ENCODE data around the gene RBM33. TPM values are rescaled to one million over a fixed set of nuclear protein-coding genes. Genes with fewer than 3 reads are reported as not detected.

RBM33 gene
- total RNA-seq, 2 donors from 2014 or later = 48.8 to 49.6 TPM

DNA sequence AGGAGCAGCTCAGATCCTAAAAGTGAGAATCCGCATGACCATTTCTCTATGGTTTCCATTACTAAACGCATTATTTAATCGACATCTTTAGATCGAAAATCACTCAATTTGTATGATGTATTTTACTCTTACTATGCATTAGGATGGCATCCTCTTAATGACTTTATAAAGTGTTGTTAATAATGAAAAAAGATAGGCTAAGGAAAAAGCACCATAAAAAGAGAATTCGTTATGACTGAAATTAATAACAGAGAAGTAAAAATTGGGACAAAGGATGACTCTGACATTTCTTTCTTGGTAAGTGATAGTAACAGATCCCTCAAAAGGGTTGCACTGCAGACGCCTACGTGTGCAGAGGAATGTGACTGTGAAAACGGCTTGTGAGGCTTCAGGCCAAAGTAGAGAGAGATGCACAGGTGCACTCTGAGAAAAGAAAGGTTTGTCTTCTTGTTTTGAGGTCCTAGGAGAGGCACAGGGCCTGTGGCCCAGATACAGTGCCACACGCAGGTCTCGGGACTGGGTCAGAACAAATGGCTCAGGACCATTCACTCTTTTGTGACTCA is 23.0 kb upstream of the RBM33 start:
- DNase-seq (ENCODE audit: low spot score) = no peak
- intact Hi-C loops (cut with DNase I) = no loop called here

DNA sequence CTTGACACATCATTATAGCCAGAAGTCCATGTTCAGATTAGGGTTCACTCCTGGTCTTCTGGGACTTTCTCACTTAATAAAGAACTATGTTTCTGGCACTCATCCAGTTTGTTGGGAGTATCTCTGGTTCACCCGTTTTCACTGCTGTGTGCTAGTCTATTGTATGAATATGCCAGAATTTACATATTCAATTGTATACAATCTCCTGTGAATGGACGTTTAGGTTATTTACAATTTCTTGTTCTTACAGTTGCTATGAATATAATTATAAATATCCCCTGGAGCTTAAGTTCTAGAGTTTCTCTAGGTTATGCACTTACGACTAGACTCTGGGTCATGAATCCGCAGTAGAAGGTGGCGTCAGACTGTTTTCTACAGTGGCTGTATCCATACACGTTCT is 20.0 kb upstream of the RBM33 start:
- intact Hi-C loops (cut with DNase I) = no loop called here
- DNase-seq (ENCODE audit: low spot score) = no peak

DNA sequence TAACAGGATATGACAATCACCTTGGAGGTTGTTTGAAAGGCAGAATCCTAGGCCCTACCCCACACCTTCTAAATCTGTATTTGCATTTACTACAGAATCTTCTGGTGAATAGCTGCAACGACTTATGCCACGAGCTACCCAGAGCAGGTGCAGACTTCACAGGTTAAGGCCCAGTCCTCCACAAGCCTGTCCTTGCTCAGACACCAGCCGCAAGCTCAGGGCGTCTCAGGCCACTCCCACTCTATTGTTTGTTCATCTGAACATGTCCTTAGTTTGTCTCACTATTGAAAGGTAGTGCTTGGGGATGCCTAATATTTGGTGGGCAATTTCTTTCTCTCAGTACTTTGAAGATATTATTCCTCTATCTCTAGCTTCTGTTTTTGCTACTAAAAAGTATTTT is 18.9 kb upstream of the RBM33 start:
- intact Hi-C loops (cut with DNase I) = no loop called here
- DNase-seq (ENCODE audit: low spot score) = no peak

DNA sequence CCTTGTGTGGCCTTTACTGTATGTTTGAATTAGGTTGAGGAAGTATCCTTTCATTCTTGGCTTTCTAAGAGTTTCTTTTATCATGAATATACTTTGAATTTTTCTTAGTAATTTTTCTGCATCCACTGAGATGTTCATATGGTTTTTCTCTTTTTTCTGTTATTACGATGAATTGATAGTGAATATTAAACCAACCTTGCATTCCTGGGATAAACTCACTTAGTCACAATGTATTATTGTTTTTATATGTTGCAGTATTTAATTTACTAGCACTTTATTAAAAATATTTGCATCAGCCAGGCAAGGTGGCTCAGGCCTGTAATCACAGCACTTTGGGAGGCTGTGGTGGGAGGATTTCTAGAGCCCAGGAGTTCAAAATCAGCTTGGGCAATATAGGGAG is 15.3 kb upstream of the RBM33 start:
- no peak for DNase-seq (ENCODE audit: low spot score)
- intact Hi-C loops (cut with DNase I) = no loop called here

DNA sequence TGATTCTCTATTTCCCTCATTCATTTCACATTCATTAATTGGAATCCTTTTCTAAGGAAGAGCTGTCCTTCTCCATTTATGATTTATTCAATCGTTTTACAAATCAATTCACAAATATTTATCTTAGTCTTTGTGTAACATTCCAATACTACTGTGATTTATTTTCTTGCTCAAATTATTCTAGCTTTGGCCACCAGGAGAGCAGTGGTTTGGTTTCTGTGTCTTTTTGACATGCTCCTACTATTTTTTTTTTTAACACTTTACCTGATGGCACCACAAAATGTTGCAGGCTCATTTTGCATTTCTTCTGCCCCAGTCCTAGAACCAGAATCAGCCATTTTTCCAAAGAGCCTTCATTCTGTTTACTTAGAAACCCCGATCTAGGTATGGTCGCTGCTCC is 13.3 kb upstream of the RBM33 start:
- intact Hi-C loops (cut with DNase I) = no loop called here
- no peak for DNase-seq (ENCODE audit: low spot score)

DNA sequence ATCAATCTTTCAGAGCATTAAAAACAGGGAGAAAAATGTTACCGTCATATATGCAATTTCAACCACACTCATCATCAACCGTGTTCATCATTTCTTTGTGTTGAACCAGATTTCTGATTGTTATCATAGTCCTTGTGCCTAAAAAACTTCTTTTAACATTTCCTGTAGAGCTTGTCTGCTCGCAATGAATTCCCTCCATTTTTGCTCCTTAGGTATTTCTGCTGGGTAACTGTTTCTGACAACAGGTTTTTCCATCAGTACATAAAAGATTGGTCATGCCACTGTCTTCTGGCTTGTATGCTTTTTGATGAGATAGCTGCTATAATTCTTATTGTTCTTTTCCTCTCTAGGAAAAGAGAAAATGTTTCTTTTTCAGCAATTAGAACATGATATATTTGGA is 8.6 kb upstream of the RBM33 start:
- intact Hi-C loops (cut with DNase I) = no loop called here

DNA sequence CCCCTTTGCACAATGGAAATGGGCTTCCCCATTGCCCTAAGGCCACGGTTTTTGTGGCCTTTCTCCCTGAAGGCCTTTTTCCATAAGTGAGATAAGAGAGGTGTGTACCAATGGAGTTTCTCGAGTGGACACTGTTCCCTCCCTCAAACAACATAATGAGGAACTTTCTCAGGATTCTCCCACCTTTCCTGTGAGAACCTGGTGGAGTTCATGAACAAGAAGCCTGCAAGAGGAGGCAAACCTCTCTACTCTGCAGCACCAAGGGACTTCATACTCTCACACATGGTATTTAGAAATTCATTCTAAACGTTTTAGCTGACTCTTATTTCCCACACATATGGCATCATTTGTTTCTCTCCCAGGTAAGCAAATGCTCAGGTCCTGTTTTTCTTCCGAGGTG is 7.3 kb upstream of the RBM33 start:
- DNase-seq (ENCODE audit: low spot score) = no peak

More for the DNA sequence above, 8.6 kb upstream of the RBM33 start:
- no peak for DNase-seq (ENCODE audit: low spot score)

DNA sequence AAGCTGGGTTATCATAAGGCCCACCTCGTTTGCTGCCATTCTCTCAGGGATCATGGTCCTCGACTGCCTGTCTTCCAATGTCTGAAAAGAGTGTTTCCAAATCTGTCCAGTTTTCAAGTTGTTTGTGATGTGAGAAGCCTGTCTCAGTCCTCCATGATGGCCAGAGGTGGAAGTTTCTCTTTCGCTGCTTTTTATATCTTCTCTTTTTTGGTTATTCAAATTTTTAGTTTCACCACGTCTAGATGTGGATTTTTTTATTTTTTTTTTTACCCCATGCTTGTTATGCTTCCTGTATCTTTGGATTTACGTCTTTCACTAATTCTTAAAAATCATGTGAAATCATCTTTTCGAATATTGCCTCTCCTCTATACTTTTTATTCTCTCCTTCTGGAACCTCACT is 6.1 kb upstream of the RBM33 start:
- DNase-seq (ENCODE audit: low spot score) = no peak
- intact Hi-C loops (cut with DNase I) = no loop called here

More for the DNA sequence above, 7.3 kb upstream of the RBM33 start:
- intact Hi-C loops (cut with DNase I) = no loop called here

DNA sequence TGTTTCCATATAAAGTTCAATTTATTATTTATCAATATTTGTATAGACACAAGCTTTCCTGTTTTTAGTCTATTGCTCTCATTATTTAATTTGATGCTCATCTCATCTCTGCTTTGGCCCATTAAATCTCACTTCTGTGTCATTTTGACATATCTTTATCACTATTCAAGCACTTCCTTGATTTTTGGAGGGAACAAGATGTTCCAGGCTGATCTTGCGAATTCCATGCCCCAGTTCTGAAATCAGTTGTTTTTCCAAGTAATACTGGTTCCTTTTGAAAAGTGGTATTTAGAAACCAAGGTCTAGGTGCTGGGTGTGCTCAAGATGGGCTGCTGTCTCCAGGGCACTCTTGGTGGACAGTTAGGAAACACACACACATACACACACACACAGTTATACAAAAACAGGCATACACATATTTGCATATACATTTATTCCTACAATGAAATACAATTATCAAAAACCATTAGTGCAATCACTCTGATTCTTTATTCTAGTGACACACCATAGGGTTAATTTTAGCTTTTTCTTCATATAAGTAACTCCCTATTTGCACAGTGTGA is 4.4 kb upstream of the RBM33 start:
- intact Hi-C loops (cut with DNase I) = no loop called here
- DNase-seq (ENCODE audit: low spot score) = no peak

DNA sequence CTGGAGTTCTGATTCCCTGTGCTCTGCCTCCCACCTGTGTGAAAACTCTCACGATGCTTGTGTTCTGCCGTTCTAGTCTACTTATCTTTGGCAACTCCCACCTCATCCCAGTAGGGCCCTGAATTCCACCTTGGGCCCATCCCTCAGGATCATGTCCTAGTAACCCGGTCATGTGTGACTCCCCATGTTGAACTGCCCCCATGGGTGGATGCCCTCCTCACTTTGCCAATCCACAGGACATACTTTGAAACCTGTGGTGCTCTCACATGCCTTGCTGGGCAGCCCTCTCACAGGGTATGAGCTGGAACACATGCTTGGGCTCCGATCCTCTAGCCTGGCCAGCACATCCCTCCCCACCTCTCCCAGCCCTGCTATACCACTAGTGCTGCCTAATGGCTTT is 3.8 kb upstream of the RBM33 start:
- no peak for DNase-seq (ENCODE audit: low spot score)
- intact Hi-C loops (cut with DNase I) = no loop called here

DNA sequence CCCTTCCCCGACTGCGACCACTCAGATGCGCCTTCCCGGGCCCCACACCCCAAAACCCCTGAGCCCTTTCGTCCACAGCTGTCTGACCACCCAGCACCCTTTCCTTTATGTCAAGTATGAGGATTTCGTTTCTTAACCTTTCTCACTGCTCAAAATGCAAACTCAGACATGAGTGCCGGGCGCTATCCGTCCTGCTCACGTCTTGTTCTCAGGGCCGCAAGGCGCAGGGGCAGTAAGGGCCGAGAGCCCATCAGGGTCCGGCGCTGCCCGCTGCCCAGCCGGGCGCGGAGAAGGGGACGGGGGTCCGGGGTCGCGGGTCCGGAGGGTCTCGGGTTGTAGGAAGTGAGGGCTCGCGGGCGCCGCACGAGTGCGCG is 670 bp upstream of the RBM33 start:
- intact Hi-C loops (cut with DNase I) = no loop called here
- DNase-seq (ENCODE audit: low spot score) = no peak

DNA sequence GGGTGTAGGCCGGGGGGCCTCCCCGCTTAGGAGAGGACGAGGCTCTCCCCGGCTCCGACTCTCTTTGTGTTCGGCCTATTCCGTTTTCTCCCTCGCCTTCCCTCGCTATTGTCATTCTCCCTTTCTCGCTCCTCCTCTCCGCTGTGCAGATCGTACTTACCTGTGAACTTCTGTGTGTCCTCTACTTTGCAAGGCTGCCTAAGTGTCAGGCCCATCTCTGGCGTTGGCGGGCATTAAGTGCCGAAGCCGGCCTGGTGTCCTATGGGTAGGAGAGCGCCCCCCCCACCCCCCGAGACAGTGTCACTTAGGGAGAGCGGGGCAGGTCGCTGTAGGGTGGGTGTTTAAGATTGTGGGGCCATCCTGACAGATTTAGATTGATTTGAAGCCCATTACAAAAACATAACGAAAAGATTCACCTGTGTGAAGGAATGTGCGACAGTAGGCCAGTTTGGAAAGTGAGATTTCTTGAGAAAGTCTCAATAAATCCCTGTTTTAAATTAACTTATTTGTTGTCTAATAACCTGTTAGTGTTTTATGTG is 579 bp downstream of the RBM33 start:
- intact Hi-C loops (cut with DNase I) = no loop called here
- no peak for DNase-seq (ENCODE audit: low spot score)

DNA sequence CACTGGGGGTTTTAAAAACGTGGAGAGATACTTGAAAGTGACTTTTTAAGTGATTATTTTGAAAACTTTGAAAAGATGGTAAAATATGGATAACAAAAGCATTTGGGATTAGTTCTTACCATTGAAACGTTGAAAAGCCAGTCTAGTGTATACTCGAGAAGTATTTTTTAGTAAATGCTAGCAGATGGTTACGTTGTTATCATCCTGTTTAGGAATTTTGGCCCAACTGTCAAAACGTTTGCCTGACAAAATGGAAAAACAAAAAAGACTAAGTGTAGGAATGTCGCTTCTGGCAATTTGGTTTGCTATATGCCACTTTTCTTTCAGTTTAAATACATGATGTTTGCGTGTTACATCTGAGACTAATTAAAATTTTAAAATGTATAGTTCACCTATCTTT is 1.2 kb downstream of the RBM33 start:
- intact Hi-C loops (cut with DNase I) = no loop called here
- no peak for DNase-seq (ENCODE audit: low spot score)

DNA sequence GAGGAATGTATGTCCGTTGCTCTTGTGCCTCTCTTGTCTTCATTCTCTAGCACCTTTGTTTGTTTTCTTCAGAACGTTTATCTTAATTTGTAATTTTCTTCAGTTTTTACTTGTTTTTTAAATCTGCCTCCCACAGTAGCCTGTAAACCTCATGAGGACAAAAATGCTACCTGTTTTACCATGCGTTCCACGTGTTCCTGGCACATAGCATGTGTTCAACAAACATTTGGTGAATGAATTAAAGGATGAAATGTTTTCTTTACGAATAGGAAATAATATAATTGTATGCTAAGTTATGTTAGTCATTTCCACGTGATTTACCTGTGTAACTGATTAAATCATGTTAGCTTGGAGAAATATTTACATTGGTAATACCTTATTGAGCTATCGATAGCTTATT is 2.2 kb downstream of the RBM33 start:
- intact Hi-C loops (cut with DNase I) = no loop called here
- DNase-seq (ENCODE audit: low spot score) = no peak

DNA sequence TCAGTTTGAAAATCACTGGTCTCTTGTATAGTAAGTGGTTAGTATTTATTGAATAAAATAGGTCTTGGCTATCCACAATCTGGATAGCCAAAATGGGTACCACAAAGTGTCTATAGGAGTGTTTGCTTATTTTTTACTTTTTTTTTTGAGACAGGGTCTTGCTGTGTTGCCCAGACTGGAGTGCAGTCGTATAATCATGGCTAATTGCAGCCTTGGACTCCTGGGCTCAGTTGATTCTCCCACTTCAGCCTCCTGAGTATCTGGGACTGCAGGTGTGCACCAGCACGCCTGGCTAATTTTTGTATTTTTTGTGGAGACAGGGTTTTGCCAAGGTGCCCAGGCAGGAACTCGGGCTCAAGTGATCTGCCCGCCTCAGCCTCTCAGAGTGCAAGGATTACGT is 2.8 kb downstream of the RBM33 start:
- intact Hi-C loops (cut with DNase I) = no loop called here
- no peak for DNase-seq (ENCODE audit: low spot score)

DNA sequence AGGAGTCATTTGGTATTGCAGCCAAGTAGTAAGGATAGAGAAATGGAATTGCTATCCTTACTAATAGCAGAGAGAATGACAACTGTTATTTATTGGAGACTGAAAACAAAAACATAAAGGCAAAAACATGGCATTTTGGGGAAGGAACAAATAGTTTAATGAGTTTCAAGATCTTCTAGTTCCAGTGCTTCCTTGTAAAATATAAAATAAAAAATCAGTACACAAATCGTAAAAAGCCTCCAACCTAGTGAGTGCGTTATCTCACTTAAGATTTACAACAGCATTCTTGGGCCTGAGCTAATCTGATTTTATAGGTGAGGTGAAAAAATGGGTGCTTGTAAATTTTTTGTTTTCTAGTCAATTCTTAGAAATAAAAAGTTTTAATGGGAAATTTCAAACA is 3.3 kb downstream of the RBM33 start:
- intact Hi-C loops (cut with DNase I) = no loop called here
- no peak for DNase-seq (ENCODE audit: low spot score)

DNA sequence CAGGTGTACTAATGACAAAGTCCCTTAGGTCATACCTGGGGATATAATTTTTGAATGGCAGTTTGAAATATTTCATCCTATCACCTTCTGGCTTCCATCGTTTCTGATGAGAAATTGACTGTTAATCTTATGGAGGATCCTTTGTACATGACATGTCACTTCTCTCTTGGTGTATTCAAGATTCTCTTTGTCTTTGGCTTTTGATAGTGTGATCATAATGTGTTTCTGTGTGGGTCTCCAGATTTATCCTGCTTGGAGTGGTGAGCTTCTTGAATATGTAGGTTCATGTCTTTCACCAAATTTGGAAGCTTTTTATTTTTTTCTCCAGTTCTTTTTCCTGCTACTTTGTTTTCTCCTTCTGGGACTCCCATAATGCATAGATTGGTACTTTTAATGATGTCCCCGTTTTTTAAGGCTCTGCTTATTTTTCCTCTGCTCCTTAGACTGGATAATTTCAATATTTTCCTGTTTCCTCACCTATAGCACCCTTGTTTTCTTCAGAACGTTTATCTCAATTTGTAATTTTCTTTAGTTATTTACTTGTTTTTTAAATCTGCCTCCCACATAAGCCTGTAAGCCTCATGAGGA is 4.4 kb downstream of the RBM33 start:
- no peak for DNase-seq (ENCODE audit: low spot score)
- intact Hi-C loops (cut with DNase I) = no loop called here

DNA sequence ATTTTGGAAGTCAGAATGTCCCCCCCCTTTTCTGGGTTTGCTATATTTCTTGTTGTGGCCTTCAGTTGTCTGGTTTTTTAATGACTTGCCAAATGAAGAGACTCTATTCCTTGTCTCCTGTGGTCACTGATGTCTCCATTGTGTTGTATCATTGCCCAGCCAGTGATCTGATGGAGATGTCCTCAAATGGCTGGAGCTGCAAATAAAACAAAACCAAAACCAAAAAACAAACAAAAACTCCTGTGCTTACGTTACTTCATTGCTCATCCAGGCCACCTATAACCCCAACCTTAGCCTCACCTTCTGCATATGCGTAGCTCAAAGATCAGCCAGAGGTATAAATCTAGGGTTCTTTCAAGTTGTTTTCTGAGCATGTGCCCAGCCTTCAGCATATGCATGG is 5.1 kb downstream of the RBM33 start:
- DNase-seq (ENCODE audit: low spot score) = no peak
- intact Hi-C loops (cut with DNase I) = no loop called here

DNA sequence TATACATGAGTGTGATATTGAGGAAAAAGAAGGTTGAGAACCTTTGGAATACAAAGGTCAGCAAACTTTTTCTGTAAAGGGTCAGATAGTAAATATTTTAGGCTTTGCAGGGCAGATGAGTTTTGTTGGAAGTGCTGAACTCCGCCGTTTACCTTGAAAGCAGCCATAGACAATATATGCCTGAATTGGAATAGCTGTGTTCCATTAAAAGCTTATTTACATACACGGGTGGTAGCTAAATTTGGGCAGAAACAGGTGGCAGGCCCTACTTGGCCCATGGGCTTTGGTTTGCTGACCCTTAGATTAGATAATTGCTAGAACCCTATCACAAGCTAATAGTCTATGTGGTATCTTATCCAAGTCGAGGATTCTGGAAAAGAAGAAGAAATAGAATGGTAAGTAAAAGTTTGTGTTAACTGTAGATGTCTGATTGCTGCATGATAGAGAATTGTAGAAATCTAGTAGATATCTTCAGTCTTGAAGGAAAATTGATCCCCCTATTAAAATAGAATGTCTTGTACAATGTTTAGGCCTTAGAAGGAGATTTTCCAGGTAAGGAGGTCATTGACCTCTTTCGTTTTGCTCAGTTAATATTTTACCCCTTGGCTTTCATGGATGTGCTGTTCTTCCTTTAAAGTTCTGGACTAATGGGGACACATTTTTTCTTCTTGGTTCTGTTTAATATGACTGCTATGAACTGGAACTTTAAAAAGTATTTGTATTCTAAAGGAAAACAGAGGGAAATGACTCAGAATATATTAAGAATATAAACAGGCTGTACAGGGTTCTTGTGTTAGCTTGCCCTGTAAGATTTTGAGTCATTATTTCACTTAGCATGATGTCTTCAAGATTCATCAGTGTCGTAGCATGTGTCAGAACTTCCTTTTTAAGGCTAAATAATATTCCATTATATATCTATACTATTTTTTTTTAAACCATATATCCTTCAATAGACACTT is 8.0 kb downstream of the RBM33 start:
- intact Hi-C loops (cut with DNase I) = no loop called here
- no peak for DNase-seq (ENCODE audit: low spot score)

DNA sequence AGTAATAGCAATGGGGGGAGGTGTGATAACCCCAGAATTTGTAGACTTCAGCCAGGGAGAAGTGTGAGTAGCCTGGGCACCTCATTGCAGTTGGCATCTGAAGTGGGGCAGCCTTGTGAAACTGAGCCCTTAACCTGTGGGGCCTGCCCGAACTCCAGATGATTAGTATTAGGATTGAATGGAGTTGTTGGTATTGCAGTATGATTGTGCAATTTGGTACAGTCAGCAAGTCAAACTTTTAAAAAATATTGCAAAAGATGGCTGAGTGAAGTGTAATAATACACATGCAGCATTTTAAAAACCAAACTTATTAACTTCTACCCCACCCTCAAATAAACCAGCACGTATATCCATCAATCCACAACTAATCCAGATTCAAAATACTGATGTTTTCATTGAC is 9.3 kb downstream of the RBM33 start:
- DNase-seq (ENCODE audit: low spot score) = no peak
- intact Hi-C loops (cut with DNase I) = no loop called here

All from posterior vena cava (tissue), 2 donors.